Body of pancreas (tissue), 4 donors: ENCODE results near the gene MINK1. TPM values are rescaled to one million over a fixed set of nuclear protein-coding genes. Genes with fewer than 3 reads are reported as not detected.

Experiments used
- ATAC-seq: fragments of 150-250 bp; one replicate; pipeline ENCODE4 v1.9.1; 2016
- DNase-seq, 4 donors: peaks; one replicate each; pipeline ENCODE4 v3.0.0-alpha.2; 2019
- H3K27ac ChIP-seq, 4 donors: fragments of 200-600 bp; sonication (generic); 1 replicate in 3 of 4; 2 replicates in 1 of 4; pipeline versions ENCODE4 v1.5.1 to v1.6.1; 2016 to 2019; ENCODE audit warnings: mild to moderate bottlenecking in 1 of 4, mixed read lengths in 1 of 4, moderate library complexity in 1 of 4
- H3K27me3 ChIP-seq, 2 donors: fragments of 200-600 bp; sonication (generic); one replicate each; pipeline ENCODE4 v1.6.0; 2016; ENCODE audit warnings: mild to moderate bottlenecking in 1 of 2
- H3K36me3 ChIP-seq, 2 donors: fragments of 200-600 bp; sonication (generic); replicated peaks in 1 of 2; 2 replicates each; pipeline ENCODE4 v1.5.1; 2016; ENCODE audit warnings: low read depth in 2 of 2; ENCODE audit not compliant: insufficient read depth in 1 of 2
- H3K4me1 ChIP-seq: fragments of 200-600 bp; sonication (generic); one replicate; pipeline ENCODE4 v1.6.0; 2016
- H3K4me3 ChIP-seq, 2 donors: fragments of 200-600 bp; sonication (generic); 1 replicate in 1 of 2; 2 replicates in 1 of 2; pipeline ENCODE4 v1.5.1; 2016 to 2019
- H3K9me3 ChIP-seq, 3 donors: fragments of 200-600 bp; sonication (generic); 1 replicate in 2 of 3; 2 replicates in 1 of 3; pipeline ENCODE4 v1.5.1; 2016
- POLR2A ChIP-seq, 3 donors: fragments of 450-650 bp; IDR thresholded peaks; one replicate each; pipeline ENCODE4 v1.6.1; 2016; ENCODE audit warnings: antibody characterized with exemption in 3 of 3, mild to moderate bottlenecking in 2 of 3
- WGBS, 2 donors: methylation state at CpG; one replicate each; pipeline ENCODE4 v1.1.5; 2017; 5-methylcytosine and 5-hydroxymethylcytosine counted together
- intact Hi-C: fragments of 100-400 bp; cut with DNase I; formaldehyde crosslinking; loops from one replicate; pipeline ENCODE4 v1.15.1; 2023
- total RNA-seq, 2 donors: library from RNA; depleted of rRNA; stranded (reverse); fragments of >200 nt; gene quantifications; one replicate each; pipeline ENCODE4 v1.1.0, GENCODE V29; 2016
- TF ChIP-seq, protein P1 (sequence below), 7 experiments: fragments of 450-650 bp in 4 of 7; fragments of 200-600 bp in 3 of 7; sonication (generic) in 3 of 7; IDR thresholded peaks; one replicate each; pipeline ENCODE4 v1.5.1; 2016 to 2019; ENCODE audit warnings: antibody characterized with exemption in 7 of 7

Gene MINK1
- total RNA-seq, 2 donors from 2014 or later = 32.7 to 66.6 TPM

DNA sequence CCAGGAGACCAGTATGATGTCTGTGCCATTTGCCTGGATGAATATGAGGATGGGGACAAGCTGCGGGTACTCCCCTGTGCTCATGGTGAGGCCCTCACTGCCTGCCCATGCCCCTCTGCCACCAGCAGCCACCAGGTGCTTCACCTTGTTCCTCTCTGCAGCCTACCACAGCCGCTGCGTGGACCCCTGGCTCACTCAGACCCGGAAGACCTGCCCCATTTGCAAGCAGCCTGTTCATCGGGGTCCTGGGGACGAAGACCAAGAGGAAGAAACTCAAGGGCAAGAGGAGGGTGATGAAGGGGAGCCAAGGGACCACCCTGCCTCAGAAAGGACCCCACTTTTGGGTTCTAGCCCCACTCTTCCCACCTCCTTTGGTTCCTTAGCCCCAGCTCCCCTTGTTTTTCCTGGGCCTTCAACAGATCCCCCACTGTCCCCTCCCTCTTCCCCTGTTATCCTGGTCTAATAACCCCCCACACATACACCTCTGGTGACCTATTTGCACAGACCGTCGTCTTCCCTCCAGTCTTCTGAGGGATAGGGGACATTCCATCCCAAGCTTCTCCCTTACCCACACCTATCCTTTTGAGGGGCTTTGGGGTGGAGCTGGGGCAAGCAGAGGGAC is 111.5 kb downstream of the MINK1 start:
- no peaks in the 10 kb centered on the region for H3K9me3 ChIP-seq
- intact Hi-C loops = no loop called here
- peak overlapping the region; percentile 4 to 99 (median 32) for H3K27ac ChIP-seq
- peaks cover 0 to 4% of the 10 kb centered on the region in 2 donors for H3K36me3 ChIP-seq
- H3K27me3 ChIP-seq = no peaks in the 10 kb centered on the region
- no peak for ATAC-seq
- TF ChIP-seq POLR2A (IDR thresholded peaks at IDR 0.05) = no peak
- TF ChIP-seq, protein P1, sequence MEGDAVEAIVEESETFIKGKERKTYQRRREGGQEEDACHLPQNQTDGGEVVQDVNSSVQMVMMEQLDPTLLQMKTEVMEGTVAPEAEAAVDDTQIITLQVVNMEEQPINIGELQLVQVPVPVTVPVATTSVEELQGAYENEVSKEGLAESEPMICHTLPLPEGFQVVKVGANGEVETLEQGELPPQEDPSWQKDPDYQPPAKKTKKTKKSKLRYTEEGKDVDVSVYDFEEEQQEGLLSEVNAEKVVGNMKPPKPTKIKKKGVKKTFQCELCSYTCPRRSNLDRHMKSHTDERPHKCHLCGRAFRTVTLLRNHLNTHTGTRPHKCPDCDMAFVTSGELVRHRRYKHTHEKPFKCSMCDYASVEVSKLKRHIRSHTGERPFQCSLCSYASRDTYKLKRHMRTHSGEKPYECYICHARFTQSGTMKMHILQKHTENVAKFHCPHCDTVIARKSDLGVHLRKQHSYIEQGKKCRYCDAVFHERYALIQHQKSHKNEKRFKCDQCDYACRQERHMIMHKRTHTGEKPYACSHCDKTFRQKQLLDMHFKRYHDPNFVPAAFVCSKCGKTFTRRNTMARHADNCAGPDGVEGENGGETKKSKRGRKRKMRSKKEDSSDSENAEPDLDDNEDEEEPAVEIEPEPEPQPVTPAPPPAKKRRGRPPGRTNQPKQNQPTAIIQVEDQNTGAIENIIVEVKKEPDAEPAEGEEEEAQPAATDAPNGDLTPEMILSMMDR (IDR thresholded peaks at IDR 0.05) = no peak
- WGBS, 2 donors = 49 to 59% methylated on average over 5 to 8 of the region's 8 CpGs
- DNase-seq = no peak
- H3K4me1 ChIP-seq = peaks cover 38% of the 10 kb centered on the region
- H3K4me3 ChIP-seq = no peak overlapping the region

DNA sequence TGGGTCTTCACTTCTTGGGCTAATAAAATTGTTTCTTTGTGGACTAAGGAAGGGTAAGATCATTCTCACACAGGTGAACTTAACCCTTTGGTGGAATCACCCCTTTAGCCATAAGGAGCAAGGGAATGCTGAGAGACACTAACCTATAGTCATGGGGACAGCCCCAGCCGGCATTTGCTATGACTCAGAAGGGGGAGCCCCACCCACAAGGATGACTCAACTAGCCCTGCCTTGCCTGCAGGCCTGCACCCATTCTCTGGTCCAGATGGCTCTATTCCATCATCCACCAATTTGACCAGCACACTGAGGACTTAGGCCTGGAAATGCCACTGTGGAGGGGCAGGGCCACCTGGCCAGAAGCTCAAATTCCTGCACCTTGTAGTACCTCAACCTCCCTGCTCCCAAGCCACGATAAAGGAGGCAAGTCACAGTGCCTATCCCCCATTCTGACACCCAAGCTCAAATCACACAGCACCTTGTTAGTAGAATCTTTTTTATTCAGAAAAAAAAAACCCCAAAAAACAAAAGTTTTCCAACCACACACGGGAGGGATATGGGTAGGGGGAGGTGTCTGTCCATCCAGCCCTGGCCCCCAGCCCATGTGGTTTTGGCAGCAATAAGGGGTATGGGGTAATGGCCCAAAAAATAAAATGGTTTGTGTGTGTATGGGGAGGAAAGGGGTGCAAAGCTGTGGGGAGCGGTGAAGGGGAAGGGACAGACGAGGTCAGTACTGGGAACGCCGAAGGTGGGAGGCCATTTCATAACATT is 112.2 kb downstream of the MINK1 start:
- TF ChIP-seq POLR2A (IDR thresholded peaks at IDR 0.05) = no peak
- TF ChIP-seq, protein P1 (IDR thresholded peaks at IDR 0.05) = no peak
- intact Hi-C loops = no loop called here
- Histone ChIP-seq H3K4me3 (no peak overlapping the region), H3K27me3 (no peaks in the 10 kb centered on the region), H3K4me1 (peaks cover 42% of the 10 kb centered on the region), H3K9me3 (no peaks in the 10 kb centered on the region), H3K27ac (peak overlapping the region; percentile 4 to 99 (median 32)), H3K36me3 (peaks cover 0 to 4% of the 10 kb centered on the region in 2 donors)
- ATAC-seq = no peak
- 49 to 68% methylated on average over 6 to 7 of the region's 7 CpGs for WGBS, 2 donors
- DNase-seq = peak; percentile 66 to 87 (median 76)

DNA sequence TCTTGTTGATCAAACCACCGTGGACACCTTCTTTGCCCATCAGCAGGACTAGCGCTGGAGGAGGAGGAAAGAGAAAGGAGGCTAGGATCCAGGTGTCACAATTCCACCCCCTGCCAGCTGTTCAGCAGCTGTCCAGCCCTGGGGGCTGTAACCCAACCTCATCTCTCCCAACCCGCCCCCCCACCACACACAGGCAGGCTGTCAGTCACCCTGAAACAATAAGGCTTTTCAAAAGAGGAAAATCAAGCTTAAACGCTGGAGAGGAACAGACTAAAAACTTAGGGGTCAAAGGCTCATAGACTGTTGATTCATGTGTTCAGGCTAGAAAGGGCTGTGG is 112.8 kb downstream of the MINK1 start:
- TF ChIP-seq POLR2A (IDR thresholded peaks at IDR 0.05) = no peak
- TF ChIP-seq, protein P1 (IDR thresholded peaks at IDR 0.05) = no peak
- intact Hi-C loops = no loop called here
- H3K4me3 ChIP-seq = no peak overlapping the region

DNA sequence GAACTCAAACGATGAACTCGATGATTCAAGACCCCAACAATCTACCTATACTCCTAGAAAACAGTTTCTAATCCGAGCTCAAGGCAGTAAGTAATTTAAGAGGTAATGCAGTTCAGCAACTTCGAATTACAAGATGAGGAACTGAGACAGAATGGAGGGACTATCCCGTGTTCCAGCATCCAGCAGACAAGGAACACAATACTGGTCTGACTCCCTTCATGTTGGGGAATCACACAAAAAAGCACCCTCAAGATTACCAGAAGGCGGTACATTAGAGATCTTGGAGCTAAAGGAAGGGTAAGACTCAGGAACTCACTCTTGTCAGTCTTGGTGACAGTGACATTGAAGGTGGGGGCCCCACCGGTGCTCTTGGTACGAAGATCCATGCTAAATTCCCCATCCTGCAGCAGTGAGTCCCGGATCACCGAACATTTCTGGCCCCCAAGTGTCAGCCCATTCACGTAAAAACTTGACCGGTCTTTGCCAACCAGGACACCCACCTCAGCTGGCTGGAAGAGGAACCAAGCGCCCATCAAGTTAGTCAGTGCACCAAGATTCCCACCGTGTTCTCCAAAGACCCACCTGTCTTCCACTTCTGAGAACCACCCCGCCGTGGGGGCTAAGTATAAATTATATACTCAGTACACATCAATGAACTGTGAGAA is 113.3 kb downstream of the MINK1 start:
- H3K27ac ChIP-seq = peak overlapping the region in 3 of 4 donors; percentile 93 to 99 (median 98)
- DNase-seq = no peak
- peak in 1 of 3 donors; percentile 5 for TF ChIP-seq POLR2A (IDR thresholded peaks at IDR 0.05)
- TF ChIP-seq, protein P1 (IDR thresholded peaks at IDR 0.05) = no peak
- H3K36me3 ChIP-seq = peaks cover 0 to 4% of the 10 kb centered on the region in 2 donors
- H3K4me1 ChIP-seq = peaks cover 40% of the 10 kb centered on the region
- H3K4me3 ChIP-seq = no peak overlapping the region
- ATAC-seq = no peak
- no peaks in the 10 kb centered on the region for H3K9me3 ChIP-seq
- intact Hi-C loops = no loop called here
- WGBS, 2 donors = 32 to 39% methylated on average over 11 to 16 of the region's 16 CpGs
- H3K27me3 ChIP-seq = no peaks in the 10 kb centered on the region

More for the DNA sequence above, 112.8 kb downstream of the MINK1 start:
- H3K27me3 ChIP-seq = no peaks in the 10 kb centered on the region
- H3K4me1 ChIP-seq = peaks cover 45% of the 10 kb centered on the region
- peak overlapping the region in 3 of 4 donors; percentile 13 to 99 (median 37) for H3K27ac ChIP-seq
- ATAC-seq (no peak), DNase-seq (no peak)
- WGBS, 2 donors = 28 to 32% methylated on average over 4 of the region's 4 CpGs
- H3K36me3 ChIP-seq = peaks cover 0 to 4% of the 10 kb centered on the region in 2 donors
- H3K9me3 ChIP-seq = no peaks in the 10 kb centered on the region
